Skeletal muscle satellite cell (primary cell): ENCODE measurements around the gene PIR.

Source experiments
- H3K27me3 ChIP-seq: 2 replicates; pipeline ENCODE4 v1.7.0; 2013; ENCODE audit warnings: low read length; ENCODE audit not compliant: control insufficient read depth, insufficient read depth
- H3K36me3 ChIP-seq: 2 replicates; pipeline ENCODE4 v1.7.0; 2013; ENCODE audit warnings: mild to moderate bottlenecking, control low read depth, low read length; ENCODE audit not compliant: insufficient read depth
- H3K4me1 ChIP-seq: 2 replicates; pipeline ENCODE4 v1.7.0; 2013; ENCODE audit warnings: low read length; ENCODE audit not compliant: control insufficient read depth, insufficient read depth
- H3K4me2 ChIP-seq: 2 replicates; pipeline ENCODE4 v1.7.0; 2013; ENCODE audit warnings: mild to moderate bottlenecking, low read length
- H3K4me3 ChIP-seq: 2 replicates; pipeline ENCODE4 v1.7.0; 2013; ENCODE audit warnings: low read length
- H3K9ac ChIP-seq: 2 replicates; pipeline ENCODE4 v1.7.0; 2013; ENCODE audit warnings: mild to moderate bottlenecking, low read depth, low read length, moderate library complexity
- H3K9me3 ChIP-seq: replicated peaks from 2 replicates; pipeline ENCODE4 v1.7.0; 2013; ENCODE audit warnings: mild to moderate bottlenecking, control low read depth, low read length

The PIR gene

GRCh38 chrX:15448010-15448639, 45.0 kb downstream of the PIR start:
- no peaks in the 10 kb centered on the region for H3K4me1 ChIP-seq
- H3K4me3 ChIP-seq, result no peak overlapping the region
- no peak overlapping the region for H3K9ac ChIP-seq
- no peaks in the 10 kb centered on the region for H3K9me3 ChIP-seq
- no peak overlapping the region for H3K4me2 ChIP-seq
- no peaks in the 10 kb centered on the region for H3K27me3 ChIP-seq
- no peaks in the 10 kb centered on the region for H3K36me3 ChIP-seq

GRCh38 chrX:15441464-15441863, 51.7 kb downstream of the PIR start:
- no peak overlapping the region for H3K4me2 ChIP-seq
- H3K9ac ChIP-seq, result no peak overlapping the region
- H3K27me3 ChIP-seq, result no peaks in the 10 kb centered on the region
- H3K4me1 ChIP-seq, result no peaks in the 10 kb centered on the region
- no peaks in the 10 kb centered on the region for H3K36me3 ChIP-seq
- no peaks in the 10 kb centered on the region for H3K9me3 ChIP-seq
- no peak overlapping the region for H3K4me3 ChIP-seq

GRCh38 chrX:15438332-15438731, 54.8 kb downstream of the PIR start:
- Histone ChIP-seq H3K9me3 (no peaks in the 10 kb centered on the region), H3K36me3 (no peaks in the 10 kb centered on the region), H3K4me1 (no peaks in the 10 kb centered on the region), H3K4me2 (no peak overlapping the region), H3K27me3 (no peaks in the 10 kb centered on the region), H3K4me3 (no peak overlapping the region), H3K9ac (no peak overlapping the region)

GRCh38 chrX:15437724-15438123, 55.4 kb downstream of the PIR start:
- H3K36me3 ChIP-seq, result no peaks in the 10 kb centered on the region
- H3K4me1 ChIP-seq, result no peaks in the 10 kb centered on the region
- H3K4me3 ChIP-seq, result no peak overlapping the region
- no peaks in the 10 kb centered on the region for H3K9me3 ChIP-seq
- H3K9ac ChIP-seq, result no peak overlapping the region
- H3K27me3 ChIP-seq, result no peaks in the 10 kb centered on the region
- H3K4me2 ChIP-seq, result no peak overlapping the region

GRCh38 chrX:15435836-15436619, 57.1 kb downstream of the PIR start:
- no peaks in the 10 kb centered on the region for H3K27me3 ChIP-seq
- no peak overlapping the region for H3K4me3 ChIP-seq
- H3K4me2 ChIP-seq, result no peak overlapping the region
- H3K9ac ChIP-seq, result no peak overlapping the region
- no peaks in the 10 kb centered on the region for H3K4me1 ChIP-seq
- H3K36me3 ChIP-seq, result no peaks in the 10 kb centered on the region
- H3K9me3 ChIP-seq, result no peaks in the 10 kb centered on the region

- Histone ChIP-seq H3K4me1 (no peaks in the 10 kb centered on the region), H3K9ac (no peak overlapping the region), H3K4me2 (no peak overlapping the region), H3K27me3 (peaks cover 3% of the 10 kb centered on the region), H3K36me3 (no peaks in the 10 kb centered on the region), H3K4me3 (no peak overlapping the region), H3K9me3 (no peaks in the 10 kb centered on the region)
These were observed 58.9 kb downstream of the PIR start for GRCh38 chrX:15434205-15434604.

- Histone ChIP-seq H3K36me3 (no peaks in the 10 kb centered on the region), H3K9ac (no peak overlapping the region), H3K27me3 (peaks cover 3% of the 10 kb centered on the region), H3K4me1 (no peaks in the 10 kb centered on the region), H3K4me2 (no peak overlapping the region), H3K9me3 (no peaks in the 10 kb centered on the region), H3K4me3 (no peak overlapping the region)
These were observed 62.5 kb downstream of the PIR start for GRCh38 chrX:15430584-15430983.

GRCh38 chrX:15430076-15430475, 63.1 kb downstream of the PIR start:
- Histone ChIP-seq H3K4me1 (no peaks in the 10 kb centered on the region), H3K9ac (no peak overlapping the region), H3K4me2 (no peak overlapping the region), H3K27me3 (peaks cover 3% of the 10 kb centered on the region), H3K36me3 (no peaks in the 10 kb centered on the region), H3K4me3 (no peak overlapping the region), H3K9me3 (no peaks in the 10 kb centered on the region)

- Histone ChIP-seq H3K27me3 (no peaks in the 10 kb centered on the region), H3K36me3 (no peaks in the 10 kb centered on the region), H3K4me3 (no peak overlapping the region), H3K4me2 (no peak overlapping the region), H3K9me3 (no peaks in the 10 kb centered on the region), H3K4me1 (no peaks in the 10 kb centered on the region), H3K9ac (no peak overlapping the region)
These were observed 68.1 kb downstream of the PIR start for GRCh38 chrX:15425024-15425423.

- no peaks in the 10 kb centered on the region for H3K4me1 ChIP-seq
- no peaks in the 10 kb centered on the region for H3K36me3 ChIP-seq
These were observed 74.4 kb downstream of the PIR start for GRCh38 chrX:15418707-15419181.

GRCh38 chrX:15418041-15418706, 75.0 kb downstream of the PIR start:
- Histone ChIP-seq H3K9me3 (no peaks in the 10 kb centered on the region), H3K4me3 (no peak overlapping the region), H3K27me3 (no peaks in the 10 kb centered on the region), H3K36me3 (no peaks in the 10 kb centered on the region), H3K9ac (no peak overlapping the region), H3K4me1 (no peaks in the 10 kb centered on the region), H3K4me2 (no peak overlapping the region)

More at GRCh38 chrX:15418707-15419181, 74.4 kb downstream of the PIR start:
- Histone ChIP-seq H3K27me3 (no peaks in the 10 kb centered on the region), H3K9ac (no peak overlapping the region), H3K4me2 (no peak overlapping the region), H3K4me3 (no peak overlapping the region), H3K9me3 (no peaks in the 10 kb centered on the region)
